SK-N-MC (cell line): ENCODE data around the gene PAQR6.

ENCODE experiments used
- EZH2 ChIP-seq: fragments of 200-600 bp; sonication (generic); IDR thresholded peaks from one replicate; pipeline ENCODE4 v1.6.1; 2017; ENCODE audit warnings: antibody characterized with exemption
- FOXP2 ChIP-seq: optimal IDR thresholded peaks from 2 replicates; pipeline ENCODE3; 2011; ENCODE audit warnings: mild to moderate bottlenecking, moderate library complexity; ENCODE audit not compliant: insufficient read depth; ENCODE audit errors: extremely low read length, control extremely low read depth
- POLR2AphosphoS5 ChIP-seq: IDR thresholded peaks from 2 replicates; pipeline ENCODE4 v1.6.1; 2012; ENCODE audit warnings: mild to moderate bottlenecking, low read depth, low read length, borderline replicate concordance

- TF ChIP-seq EZH2 (no peak), POLR2AphosphoS5 (no peak), FOXP2 (no peak)
Measured at GRCh38 chr1:156257711-156258110, 9.9 kb upstream of the PAQR6 start.
